GM18526 (cell line): Measurements from ENCODE around the gene RNF227.

Source experiments
- POLR2A ChIP-seq: IDR thresholded peaks from 3 replicates; pipeline ENCODE4 v1.6.1; 2011; ENCODE audit not compliant: insufficient read length; ENCODE audit errors: extremely low read depth

Gene RNF227

DNA sequence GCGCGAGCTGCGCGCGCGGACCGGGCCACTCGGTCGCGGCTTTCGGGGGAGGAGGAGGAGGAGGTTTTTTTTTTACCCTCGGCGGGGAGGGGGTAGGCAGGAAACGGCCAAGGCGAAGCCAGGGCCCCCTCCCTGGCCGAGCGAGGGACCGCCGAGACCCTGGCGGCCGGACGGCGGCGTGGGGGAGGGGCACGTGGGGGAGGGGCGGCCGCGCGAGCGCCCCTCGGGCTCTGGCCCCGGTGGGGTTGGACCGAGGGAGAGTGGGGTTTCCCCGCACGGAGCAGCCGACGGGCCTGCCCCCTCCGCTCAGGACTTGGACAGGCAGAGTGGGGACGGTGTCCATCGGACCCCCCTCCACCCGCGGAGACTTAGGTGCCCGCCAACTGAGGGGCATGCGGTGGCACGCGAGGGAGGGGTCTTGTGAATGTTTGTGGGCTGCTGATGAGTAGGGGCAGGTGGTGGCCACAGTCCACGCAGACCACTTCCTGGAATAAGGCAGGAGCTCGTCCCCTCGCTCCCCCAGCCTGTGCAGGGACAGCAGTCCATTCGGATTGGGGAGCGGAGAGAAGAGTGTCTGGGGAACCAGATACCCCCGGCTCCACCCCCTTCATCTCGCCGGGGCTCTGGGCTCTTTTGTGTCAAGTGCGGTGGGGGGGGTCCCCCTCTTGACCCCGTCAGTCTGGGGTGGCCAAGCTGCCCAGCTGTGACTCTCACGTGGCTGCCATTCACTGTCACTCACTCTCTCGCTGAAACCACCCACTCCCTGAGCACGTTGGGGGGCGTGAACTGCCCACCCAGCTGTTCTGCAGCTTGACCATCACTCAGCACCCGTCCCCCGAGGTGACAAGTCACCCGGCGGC lies 30.5 kb downstream of the RNF227 start:
- peak; percentile 43 for TF ChIP-seq POLR2A

DNA sequence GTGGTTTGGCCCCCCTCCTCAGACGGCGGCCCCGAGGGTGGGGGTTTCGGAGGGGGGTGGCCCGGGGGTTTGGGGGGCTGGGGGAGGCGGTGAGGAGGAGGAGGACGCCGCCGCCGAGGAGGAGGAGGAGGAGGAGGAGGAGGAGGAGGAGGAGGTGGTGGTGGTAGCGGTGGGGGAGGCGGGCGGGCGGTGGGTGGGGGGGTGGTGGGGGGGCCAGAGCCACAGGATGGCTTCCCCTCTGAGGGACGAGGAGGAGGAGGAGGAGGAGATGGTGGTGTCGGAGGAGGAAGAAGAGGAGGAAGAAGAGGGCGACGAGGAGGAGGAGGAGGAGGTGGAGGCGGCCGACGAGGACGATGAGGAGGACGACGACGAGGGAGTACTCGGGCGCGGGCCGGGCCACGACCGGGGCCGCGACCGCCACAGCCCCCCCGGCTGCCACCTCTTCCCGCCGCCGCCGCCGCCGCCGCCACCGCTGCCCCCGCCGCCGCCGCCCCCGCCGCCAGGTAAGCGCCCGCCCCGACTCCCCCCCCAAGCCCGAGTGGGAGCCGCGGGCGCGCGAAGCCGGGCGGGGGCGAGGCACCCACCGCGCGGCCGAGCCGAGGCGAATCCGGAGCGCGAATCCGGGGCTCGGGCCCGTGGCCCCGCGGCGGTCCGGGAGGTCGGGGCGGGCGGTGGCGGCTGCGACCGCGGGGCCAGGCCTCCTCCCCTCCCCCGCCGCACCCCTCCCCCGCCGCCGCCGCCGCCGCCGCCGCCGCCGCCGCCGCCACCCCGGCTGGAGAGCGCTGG lies 31.3 kb downstream of the RNF227 start:
- TF ChIP-seq POLR2A: peak; percentile 33

DNA sequence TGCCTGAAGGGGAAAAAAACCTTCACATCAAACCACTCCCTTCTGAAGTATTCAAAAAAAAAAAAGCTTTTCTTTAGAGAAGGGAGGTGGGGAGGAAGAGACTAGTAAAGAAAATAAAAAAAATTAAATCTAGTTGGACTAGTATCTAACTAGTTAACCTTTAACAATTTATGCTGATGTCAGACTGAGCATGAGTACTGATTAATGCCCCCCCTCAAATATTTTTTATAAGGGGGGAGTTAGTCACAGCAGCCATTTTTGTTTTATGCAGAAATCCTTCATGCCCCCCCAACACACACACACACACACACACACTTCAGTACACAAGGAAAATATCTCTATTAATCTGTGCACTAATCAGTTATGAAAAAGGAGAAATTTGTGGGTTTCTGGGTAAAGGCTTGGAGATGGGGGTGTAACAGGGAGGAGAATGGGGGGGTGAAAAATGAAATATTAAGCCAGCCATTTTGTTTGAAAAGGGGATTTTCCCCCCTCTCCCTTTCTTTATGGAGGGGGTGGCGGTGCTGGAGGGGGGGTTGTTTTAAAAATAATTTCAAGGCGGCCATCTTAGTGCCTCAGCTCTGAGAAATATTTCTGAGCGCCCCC lies 32.2 kb downstream of the RNF227 start:
- TF ChIP-seq POLR2A: no peak

DNA sequence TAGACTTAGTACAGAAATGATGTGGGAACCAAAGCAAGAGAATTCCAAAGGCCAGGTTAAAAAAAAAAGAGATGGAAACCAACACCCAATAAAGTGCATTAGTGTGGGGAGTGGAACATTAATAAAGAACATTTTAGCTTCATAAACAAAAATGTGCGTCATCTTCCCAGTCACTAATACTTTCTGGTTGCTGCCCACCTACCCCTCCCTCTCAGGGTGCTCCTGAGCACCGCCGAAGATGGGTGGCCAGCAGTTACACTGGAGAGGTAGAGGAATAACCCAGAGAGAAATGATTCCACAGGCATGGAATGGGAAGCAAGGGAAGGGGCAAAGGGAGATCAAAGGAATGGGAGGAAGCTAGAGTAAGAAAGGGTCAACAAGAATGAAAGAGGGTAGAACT lies 33.5 kb downstream of the RNF227 start:
- no peak for TF ChIP-seq POLR2A

DNA sequence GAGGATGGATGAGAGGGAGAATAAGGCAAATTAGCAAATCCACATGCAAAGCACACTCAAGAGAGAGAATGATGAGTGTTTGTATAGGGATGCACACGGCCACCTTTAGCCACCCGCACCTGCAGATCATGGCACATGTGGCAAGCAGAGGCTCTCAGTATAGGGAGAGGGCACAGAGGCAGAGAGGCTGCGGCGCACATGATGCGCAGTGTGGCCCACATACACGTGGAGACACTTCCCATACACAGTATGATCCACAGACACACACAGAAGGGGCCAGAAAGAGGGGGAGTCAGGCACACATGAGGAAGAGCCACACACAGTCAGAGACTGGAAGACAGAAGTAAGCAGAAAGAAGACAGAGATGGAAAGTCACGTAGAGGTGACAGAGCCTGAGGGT lies 34.0 kb downstream of the RNF227 start:
- no peak for TF ChIP-seq POLR2A

DNA sequence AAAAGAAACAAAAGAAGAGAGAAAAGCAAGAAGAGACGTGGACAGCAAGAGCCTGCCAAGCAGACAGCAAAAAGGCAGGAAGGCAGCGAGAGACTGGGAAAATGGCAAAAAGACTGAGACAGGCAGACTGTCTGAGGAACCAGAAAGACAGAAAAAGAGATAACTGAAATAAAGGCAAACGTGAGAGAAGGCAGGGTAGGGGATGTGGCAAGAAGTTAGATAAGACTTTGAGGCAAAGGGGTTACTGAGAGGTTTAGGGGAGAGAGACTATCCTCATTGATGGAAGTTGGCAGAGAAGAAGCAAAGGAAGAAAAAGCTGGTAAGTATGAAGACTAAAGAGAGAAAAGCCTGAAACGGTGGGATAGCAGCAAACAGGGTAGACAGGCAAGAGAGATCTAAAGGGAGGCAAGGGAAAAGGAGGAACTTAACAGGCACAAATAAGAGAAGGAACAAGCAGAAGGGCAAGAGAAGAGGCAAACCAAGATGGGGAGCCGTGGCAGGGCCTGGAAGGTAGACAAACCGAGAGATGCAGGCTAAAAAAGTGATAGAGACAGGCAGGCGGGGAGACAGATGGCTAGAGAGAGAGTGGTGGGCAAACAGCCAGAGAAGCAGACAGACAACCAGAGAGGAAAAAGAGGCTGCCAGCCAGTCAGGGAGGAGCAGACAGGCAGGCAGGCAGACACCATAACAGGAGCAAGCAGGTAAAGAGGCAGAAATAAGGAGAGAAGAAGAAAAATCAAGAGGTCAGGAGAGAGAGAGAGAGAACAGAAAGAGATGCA lies 34.6 kb downstream of the RNF227 start:
- no peak for TF ChIP-seq POLR2A

DNA sequence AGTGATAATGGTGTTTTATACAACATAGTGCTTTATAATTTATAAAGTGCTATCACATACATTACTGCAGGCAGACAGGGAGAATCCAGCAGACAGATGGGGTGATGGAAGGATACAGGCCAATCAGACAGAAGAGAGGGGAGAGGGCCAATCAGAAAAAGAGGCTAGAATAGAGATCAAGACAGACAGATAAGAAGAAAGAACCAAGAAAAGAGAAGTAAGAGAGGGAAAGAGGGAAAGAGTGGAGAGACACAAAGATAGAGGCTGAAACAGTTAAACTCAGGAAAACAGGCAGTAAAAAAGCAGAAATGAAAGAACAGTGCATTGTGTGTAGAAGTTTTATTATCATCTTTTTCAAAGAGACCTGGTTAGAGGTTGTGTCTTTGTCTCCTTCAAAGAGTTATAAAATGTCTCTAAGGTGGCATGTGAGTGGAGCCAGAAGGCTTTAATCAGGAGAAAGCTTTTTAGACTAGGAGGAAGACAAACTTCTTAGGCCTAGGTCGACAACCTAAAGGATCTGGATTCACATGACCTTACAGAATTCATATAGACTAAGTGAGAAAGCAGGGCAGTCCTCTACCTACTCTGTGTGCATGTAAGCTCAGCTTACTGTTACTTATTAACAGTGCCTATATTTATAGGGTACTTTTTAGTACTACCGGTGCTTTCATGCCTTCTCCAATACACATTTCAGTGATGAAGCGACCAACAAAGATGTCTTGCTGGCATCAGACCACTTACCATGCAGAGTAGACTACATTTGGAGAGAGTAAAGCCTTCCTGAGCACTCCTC lies 35.8 kb downstream of the RNF227 start:
- no peak for TF ChIP-seq POLR2A

DNA sequence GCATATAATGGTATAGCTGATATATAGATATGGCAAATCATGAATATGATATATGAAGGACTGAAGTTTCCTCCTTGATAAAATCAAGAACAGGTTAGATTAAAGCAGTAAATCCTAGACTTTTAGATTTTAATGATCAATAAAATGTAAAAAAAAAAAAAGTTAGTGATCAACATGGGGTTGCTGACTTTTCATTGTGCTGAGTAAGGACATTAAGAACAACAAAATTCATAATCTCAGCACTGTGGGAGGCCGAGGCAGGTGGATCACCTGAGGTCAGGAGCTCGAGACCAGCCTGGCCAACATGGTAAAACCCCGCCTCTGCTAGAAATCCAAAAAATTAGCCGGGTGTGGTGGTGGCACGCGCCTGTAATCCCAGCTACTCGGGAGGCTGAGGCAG lies 37.9 kb downstream of the RNF227 start:
- TF ChIP-seq POLR2A: no peak

DNA sequence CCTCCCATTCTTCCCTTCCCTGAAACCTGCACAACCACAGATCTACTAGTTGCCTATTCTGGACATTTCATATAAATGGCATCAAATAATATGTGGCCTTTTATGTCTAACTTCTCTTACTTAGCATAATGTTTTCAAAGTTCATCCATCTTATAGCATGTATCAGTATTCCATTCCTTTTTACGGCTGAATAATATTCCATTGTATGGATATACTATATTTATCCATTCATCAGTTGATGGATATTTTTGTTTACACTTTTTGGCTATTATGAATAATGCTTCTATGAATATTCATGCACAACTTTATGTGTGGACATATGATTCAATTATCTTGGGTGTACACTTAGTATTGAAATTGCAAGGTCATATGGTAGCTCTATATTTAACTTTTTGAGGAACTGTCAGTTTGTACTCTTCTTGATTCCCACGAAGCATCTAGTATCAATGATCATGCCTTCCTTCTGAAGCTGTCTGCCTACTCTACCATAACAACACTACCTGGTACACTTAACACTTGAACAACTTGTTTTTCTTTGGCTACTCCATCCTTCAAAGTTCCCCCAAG lies 40.2 kb downstream of the RNF227 start:
- TF ChIP-seq POLR2A: no peak

DNA sequence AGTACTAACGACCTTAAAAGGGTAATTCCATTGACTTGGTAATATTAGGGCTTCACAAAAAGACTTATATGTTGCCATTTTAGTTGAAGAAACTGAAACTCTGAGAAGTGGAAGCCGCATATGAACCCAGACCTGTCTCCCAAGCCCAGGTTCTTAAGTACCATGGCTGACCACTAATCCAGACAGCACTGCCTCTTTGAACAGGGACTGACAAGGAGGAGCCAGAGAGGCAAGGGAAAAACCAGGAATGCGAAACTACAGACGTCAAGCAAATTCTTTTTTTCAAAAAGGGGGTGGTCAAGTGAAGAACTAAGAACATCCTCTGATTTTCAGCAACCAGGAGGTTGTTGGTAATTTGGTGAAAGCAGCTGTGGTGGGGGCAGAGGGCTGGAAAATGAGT lies 43.0 kb downstream of the RNF227 start:
- no peak for TF ChIP-seq POLR2A

DNA sequence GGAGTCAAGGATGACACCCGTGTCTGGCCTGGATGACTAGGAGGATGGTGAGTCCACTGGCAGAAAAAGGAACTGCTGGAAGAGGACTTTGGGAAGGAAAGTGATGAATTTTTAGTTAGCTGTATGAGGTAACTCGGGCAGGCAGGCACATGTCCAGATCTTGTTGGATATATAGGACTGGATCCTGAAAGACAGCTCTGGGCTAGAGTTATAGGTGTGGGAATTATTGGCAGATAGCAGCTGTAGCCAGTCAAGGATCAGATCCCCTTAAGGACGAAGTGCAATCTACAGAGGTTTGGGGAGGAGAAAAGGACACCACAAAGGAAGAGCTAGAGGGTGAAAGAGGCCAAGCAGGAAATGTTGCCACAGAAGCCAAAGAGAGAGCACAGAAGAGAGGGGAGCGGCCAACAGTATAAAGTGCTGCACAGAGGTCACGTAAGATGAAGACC lies 48.2 kb downstream of the RNF227 start:
- no peak for TF ChIP-seq POLR2A

DNA sequence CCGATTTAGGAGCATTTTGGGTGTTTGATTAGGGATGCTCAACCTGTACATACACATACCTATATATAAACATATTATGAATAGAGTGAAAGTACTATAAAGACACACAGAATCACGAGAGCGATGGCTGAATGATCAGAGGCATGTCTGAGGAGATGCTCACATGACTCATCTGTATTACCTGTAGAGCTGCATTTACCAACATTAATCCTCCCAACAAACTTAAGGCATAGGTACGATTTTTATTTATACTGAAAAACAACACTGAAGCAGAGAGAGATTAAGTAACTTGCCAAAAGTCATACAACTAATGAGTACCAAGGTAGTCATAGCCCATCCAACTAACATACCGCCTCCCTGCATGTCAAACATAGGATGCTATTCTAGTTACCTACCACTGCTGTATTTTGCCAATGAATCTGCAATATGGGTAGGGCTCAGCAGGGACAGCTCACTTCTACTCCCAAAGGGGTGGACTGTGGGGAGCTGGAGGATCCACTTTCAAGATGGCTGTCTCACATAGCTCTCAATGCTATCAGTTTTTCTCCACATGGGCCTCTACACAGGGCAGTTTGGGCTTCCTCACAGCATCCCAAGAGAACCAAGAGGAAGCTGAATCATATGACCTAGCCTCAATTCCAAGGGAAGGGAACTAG lies 51.0 kb downstream of the RNF227 start:
- TF ChIP-seq POLR2A: no peak
